Measurements from ENCODE around the gene CABP5.

The CABP5 gene

GRCh38 chr19:48029431-48029830 is 14.4 kb downstream of the CABP5 start:
- no peak for DNase-seq

DNA sequence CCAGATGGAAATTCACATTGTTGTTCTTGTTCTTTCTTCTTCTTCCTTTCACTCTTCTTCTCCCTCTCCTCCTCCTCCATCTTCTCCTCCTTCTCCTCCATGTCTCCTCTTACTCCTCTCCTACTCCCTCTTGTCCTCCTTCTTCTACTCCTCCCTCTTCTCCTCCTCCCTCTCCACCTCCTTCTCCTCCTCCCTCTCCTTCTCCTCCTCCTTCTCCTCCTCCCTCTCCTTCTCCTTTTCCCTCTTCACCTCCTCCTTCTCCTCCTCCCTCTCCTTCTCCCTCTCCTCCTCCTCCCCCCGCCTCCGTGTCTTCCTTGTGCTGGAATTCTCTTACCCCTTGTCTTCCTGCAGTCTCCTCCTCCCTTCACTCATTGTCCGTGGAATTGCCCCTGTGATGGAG is 18.4 kb downstream of the CABP5 start:
- no peak for DNase-seq

GRCh38 chr19:48023518-48023917 is 20.4 kb downstream of the CABP5 start:
- no peak for DNase-seq

GRCh38 chr19:48023011-48023410 is 20.9 kb downstream of the CABP5 start:
- no peak for DNase-seq

DNA sequence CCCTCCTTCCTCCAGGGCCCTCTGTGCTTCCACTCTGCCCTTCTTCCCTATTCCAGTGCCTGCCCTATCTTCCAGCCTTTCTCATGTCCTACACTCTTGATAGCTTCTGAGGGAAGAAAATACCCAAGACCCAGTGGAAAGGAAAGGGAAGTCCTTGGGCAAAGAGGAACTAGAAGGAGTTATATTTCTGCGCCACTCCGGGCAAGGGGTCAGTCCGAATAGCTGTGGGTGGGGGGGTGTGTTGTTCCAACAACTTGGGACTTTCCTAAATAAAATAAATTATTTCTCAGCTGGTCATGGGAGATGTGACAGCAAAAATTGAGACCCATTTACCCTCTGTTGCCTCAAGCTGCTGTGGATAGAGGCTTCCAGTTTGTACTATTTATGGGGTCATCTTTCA is 23.2 kb downstream of the CABP5 start:
- DNase-seq, result no peak

- no peak for DNase-seq
These were observed 32.7 kb downstream of the CABP5 start for GRCh38 chr19:48010932-48011758.

- no peak for DNase-seq
These were observed 37.1 kb downstream of the CABP5 start for GRCh38 chr19:48006762-48007161.

GRCh38 chr19:48004236-48004635 is 39.6 kb downstream of the CABP5 start:
- DNase-seq, result no peak

DNA sequence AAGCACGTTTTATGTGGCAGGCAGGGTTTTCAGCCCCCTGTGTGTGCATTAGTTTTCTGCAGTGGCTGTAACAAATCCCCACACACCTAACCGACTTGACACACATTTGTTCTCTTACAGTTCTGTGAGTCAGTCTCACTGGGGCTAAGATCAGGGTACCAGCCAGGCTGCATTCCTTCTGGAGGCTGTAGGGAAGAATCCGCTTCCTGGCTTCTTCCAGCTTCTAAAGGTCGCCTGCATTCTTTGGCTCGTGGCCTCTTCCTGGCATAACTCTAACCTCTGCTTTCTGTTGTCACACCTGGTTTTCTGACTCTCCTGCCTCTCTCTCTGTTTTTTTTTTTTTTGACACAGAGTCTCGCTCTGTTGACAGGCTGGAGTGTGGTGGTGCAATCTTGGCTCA is 43.0 kb downstream of the CABP5 start:
- no peak for DNase-seq

GRCh38 chr19:47998800-47999199 is 45.1 kb downstream of the CABP5 start:
- no peak for DNase-seq

DNA sequence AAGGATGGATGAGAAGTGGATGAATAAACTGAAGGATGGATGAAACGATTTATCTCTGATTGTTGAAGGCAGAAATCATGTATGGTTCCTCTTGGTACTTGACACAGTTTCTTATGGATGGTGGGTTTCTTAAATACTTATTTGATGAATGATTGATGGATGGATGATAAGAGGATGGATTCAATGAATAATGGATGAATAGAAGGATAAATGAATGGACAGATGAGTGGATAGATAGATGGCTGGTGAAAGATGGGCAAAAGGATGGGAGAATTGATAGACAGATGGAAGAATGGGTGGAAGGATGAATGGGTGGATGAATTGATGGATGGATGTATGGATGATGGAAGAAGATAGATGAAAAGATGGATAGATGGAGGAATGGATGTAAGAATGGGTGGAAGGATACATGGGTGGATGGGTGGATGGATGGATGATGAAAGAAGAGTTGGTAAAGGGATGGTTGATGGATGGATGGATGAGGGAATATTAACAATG is 47.6 kb downstream of the CABP5 start:
- DNase-seq, result no peak

DNA sequence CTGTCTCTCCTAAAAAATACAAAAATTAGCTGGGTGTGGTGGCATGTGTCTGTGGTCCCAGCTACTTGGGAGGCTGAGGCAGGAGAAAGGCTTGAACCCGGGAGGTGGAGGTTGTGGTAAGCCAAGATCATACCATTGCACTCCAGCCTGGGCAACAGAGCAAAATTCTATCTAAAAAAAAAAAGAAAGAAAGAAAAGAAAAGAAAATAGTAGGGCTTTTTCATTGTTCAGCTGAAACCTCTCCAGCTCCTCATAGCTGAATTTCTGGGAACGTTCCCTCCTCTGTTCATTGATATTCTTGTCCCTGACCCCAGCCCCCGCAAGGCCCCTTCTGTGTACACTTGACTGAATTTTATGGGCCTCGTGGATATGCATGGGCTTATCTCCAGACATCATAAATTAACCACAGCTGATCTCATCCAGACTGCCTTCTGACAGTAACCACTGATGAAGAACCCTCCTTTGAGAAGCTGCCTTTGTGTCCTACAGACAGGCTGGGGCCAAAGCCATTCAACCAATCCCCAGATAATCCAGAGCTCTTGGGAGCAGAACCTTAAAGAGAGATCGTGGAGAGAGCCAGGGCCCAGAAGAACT is 49.6 kb downstream of the CABP5 start, which contains the start of gene ELSPBP1:
TSS of gene ELSPBP1 (plus strand) at position 424 of the 594 bp plus-strand sequence. CDS start 14,036 bp downstream, outside the sequence.
- DNase-seq, result no peak

DNA sequence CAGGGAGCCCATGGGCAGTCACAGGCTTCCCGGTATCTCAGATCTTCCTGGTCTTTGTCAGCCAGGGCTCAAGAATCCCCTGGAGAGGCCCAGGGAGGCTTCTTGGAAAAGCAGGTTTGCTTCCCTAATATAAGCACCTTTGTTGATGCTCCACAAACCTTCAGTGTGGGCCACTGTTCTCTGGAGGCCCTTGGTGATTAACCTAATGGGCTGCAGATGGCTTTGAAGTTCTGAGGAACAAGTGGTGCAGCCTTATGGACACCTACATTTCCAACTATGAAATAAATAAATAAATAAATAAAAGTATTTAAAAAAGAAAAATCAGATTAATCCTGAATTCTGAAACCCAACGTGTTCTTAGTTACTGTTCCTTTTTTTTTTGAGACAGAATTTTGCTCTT is 51.8 kb downstream of the CABP5 start, which contains the start of gene BSPH1:
TSS of gene BSPH1 (minus strand) at position 101 of the 400 bp plus-strand sequence. CDS start at position 12, 89 bp downstream.
- DNase-seq, result no peak

- no peak for DNase-seq
These were observed 52.6 kb downstream of the CABP5 start for GRCh38 chr19:47991191-47991808.

Measured in stimulated activated CD4-positive, alpha-beta T cell treated with anti-CD3 and anti-CD28 coated beads, Interleukin-4, amount 100 ng/mL, for 4 hours (primary cell).